ENCODE data around the gene GSTM5. TPM values are rescaled to one million over a fixed set of nuclear protein-coding genes. Genes with fewer than 3 reads are reported as not detected.
"Not testable (repeated sequence)": the region's sequence is repeated elsewhere in the genome, so short reads cannot be mapped to it uniquely, and the experiment has no call there.

Gene GSTM5
- total RNA-seq, 1 donor from 2014 or later, result not detected

DNA sequence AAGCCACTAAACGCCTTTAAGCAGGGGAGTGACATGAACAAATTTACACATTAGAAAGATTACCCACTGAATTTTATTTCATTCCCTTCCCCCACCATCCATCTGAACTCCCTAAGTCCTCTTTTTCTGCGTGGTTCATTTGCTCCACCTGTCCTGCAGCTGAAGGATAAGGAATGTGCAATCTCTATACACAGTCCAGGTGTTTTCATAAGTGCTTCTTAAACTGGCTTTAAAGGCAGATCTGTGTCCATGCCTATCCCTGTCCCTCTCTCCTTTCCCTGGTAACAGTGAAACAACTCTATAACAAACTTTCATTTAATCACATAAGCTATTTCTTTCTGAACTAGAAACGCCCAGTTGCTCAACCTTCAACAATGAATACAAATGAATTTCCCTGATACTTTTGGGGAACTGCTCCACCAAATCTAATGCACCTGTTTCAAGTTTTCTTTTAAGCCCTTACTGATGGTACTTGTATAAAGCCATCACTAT is 20.4 kb downstream of the GSTM5 start:
- no peaks in the 10 kb centered on the region for H3K9me3 Mint-ChIP-seq (ENCODE audit: low read depth)
- H3K27me3 Mint-ChIP-seq (ENCODE audit: low read depth), result no peaks in the 10 kb centered on the region
- TF ChIP-seq, protein P1, sequence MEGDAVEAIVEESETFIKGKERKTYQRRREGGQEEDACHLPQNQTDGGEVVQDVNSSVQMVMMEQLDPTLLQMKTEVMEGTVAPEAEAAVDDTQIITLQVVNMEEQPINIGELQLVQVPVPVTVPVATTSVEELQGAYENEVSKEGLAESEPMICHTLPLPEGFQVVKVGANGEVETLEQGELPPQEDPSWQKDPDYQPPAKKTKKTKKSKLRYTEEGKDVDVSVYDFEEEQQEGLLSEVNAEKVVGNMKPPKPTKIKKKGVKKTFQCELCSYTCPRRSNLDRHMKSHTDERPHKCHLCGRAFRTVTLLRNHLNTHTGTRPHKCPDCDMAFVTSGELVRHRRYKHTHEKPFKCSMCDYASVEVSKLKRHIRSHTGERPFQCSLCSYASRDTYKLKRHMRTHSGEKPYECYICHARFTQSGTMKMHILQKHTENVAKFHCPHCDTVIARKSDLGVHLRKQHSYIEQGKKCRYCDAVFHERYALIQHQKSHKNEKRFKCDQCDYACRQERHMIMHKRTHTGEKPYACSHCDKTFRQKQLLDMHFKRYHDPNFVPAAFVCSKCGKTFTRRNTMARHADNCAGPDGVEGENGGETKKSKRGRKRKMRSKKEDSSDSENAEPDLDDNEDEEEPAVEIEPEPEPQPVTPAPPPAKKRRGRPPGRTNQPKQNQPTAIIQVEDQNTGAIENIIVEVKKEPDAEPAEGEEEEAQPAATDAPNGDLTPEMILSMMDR (IDR thresholded peaks at IDR 0.05), result no peak
- peaks cover 10% of the 10 kb centered on the region for H3K4me1 Mint-ChIP-seq (ENCODE audit: low read depth)
- no peak for DNase-seq (ENCODE audit: low spot score)
- no peak overlapping the region for H3K27ac Mint-ChIP-seq (ENCODE audit: unreplicated experiment)
- no peak overlapping the region for H3K4me3 Mint-ChIP-seq (ENCODE audit: unreplicated experiment)
- H3K36me3 Mint-ChIP-seq (ENCODE audit: low read depth), result peaks cover 15% of the 10 kb centered on the region

DNA sequence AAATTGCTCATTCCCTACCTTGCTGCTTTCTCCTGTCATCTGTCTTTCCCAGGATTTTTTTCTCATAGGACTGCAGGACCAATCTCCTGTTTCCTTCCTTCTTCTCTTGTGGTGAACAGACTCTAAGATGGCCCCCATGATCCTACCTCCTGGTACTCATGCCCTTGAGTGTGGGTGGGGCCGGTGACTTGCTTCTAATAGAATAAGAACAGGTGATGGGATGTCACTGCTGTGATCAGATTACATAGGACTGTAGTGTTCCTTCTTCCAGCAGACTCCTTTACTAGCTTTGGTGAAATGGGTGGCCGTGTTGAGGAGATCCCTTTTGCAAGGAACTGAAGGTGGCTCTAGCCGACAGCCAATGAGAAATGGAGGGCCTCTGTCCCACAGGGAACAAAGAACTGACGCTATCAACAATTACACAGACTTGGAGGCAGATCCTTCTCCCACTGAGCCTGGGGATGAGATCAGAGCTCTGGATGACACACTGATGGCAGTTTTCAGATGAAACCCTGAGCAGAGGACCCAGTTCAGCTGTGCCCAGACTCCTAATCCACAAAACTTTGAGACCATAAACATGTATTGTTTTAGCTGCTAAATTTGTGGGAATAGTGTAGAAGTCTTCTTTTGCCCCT is 21.3 kb downstream of the GSTM5 start:
- H3K36me3 Mint-ChIP-seq (ENCODE audit: low read depth), result peaks cover 20% of the 10 kb centered on the region
- H3K4me3 Mint-ChIP-seq (ENCODE audit: unreplicated experiment), result no peak overlapping the region
- no peaks in the 10 kb centered on the region for H3K9me3 Mint-ChIP-seq (ENCODE audit: low read depth)
- TF ChIP-seq, protein P1 (IDR thresholded peaks at IDR 0.05), result no peak
- DNase-seq (ENCODE audit: low spot score), result no peak
- H3K27me3 Mint-ChIP-seq (ENCODE audit: low read depth), result no peaks in the 10 kb centered on the region
- H3K4me1 Mint-ChIP-seq (ENCODE audit: low read depth), result peaks cover 10% of the 10 kb centered on the region
- H3K27ac Mint-ChIP-seq (ENCODE audit: unreplicated experiment), result no peak overlapping the region

DNA sequence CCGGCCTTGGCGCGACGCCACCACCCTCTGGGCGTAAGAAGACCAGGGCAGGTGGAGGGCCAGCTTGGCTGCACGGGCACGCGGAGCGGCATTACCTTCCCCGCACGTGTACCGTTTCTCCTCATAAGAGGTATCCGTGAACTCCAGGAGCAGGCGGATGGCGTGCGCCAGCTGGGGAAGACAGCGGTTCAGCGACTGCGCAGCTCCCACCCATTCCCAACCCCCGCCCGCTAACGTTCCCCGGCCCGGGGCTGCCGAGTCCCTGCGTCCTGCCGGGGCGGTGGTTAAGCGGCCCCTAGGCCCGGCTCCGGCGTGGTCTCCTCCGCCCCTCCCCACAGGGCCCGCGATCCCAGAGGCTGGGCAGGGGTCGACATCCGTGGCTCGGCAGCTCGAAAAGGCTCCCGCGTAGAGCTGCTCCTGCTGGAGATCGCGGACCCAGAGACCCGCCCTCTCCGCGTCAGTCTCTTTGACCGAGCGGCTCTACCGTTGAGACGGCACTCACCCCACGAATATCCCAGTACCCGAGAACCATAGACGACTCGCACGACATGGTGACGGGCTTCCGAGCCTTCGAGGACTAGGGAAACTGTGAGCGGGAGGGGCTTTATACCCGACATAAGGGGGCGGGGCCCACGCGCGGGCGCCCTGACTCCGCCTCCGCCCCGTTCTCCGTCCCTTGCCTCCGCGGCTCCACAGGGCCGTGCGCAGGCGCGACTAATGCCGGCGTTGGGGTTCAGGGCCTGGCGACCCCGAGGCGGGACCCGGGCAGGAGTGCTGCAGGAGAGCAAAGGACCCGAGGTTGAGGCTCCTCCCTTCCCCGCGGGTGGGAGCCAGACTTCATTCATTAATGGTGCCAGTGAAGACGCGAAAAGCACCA is 27.9 kb downstream of the GSTM5 start:
- DNase-seq (ENCODE audit: low spot score), result no peak
- H3K36me3 Mint-ChIP-seq (ENCODE audit: low read depth), result peaks cover 17% of the 10 kb centered on the region
- TF ChIP-seq, protein P1 (IDR thresholded peaks at IDR 0.05), result no peak
- H3K4me1 Mint-ChIP-seq (ENCODE audit: low read depth), result peaks cover 16% of the 10 kb centered on the region
- peaks cover 3% of the 10 kb centered on the region for H3K27me3 Mint-ChIP-seq (ENCODE audit: low read depth)
- H3K27ac Mint-ChIP-seq (ENCODE audit: unreplicated experiment), result peak overlapping the region; percentile 91
- no peaks in the 10 kb centered on the region for H3K9me3 Mint-ChIP-seq (ENCODE audit: low read depth)
- peak overlapping the region; percentile 85 for H3K4me3 Mint-ChIP-seq (ENCODE audit: unreplicated experiment)

DNA sequence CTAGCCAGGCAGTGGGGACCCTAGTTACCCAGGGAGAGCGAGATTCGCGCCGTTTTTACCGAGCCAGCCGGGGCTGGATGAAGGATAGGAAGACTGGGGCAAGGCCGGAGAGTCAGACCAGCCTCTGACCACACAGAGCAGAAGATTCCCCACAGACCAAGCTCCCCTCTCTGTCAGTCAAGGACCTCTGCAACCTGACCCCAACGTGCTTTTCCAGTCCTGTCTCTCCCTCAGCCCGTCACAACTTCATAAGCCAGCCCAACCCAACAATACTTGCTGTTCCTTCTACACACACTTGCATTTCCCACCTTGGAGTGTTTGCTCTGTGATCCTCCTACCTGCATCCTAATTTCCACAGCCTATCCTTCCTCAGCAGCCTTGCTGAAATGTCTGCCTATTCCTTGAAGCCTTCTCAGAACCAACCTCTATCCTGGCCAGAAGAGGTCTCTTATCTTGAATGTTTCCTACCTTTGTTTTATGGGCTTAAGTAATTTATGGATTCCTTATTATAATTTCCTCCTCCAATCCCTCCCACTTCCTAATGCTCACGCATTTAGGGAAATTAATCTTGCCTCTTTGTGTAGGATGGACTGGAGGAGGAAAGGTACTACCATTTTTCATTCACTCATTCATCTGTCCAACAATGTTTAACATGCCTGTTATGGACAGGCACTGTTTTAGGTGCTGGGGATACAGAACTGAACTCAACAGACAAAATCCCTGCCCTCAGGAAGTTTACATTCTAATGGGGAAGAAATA is 28.7 kb downstream of the GSTM5 start, which contains the start of gene GSTM3:
GSTM3 (minus strand) TSS at position 424 of the 759 bp plus-strand sequence. CDS start 751 bp downstream, outside the sequence.
- Mint-ChIP-seq H3K27me3 (ENCODE audit: low read depth) (peaks cover 3% of the 10 kb centered on the region), H3K27ac (ENCODE audit: unreplicated experiment) (peak within 1 kb of the TSS; percentile 91), H3K4me3 (ENCODE audit: unreplicated experiment) (peak within 1 kb of the TSS; percentile 85), H3K4me1 (ENCODE audit: low read depth) (peaks cover 16% of the 10 kb centered on the region), H3K9me3 (ENCODE audit: low read depth) (no peaks in the 10 kb centered on the region), H3K36me3 (ENCODE audit: low read depth) (peaks cover 17% of the 10 kb centered on the region)
- no peak for DNase-seq (ENCODE audit: low spot score)
- TF ChIP-seq, protein P1 (IDR thresholded peaks at IDR 0.05), result no peak

DNA sequence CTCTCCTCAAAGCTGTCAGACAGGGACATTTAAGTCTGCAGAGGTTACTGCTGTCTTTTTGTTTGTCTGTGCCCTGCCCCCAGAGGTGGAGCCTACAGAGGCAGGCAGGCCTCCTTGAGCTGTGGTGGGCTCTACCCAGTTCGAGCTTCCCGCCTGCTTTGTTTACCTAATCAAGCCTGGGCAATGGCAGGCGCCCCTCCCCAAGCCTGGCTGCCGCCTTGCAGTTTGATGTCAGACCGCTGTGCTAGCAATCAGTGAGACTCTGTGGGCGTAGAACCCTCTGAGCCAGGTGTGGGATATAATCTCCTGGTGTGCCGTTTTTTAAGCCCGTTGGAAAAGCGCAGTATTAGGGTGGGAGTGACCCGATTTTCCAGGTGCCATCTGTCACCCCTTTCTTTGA is 36.3 kb downstream of the GSTM5 start:
- H3K4me1 Mint-ChIP-seq (ENCODE audit: low read depth); H3K4me3 Mint-ChIP-seq (ENCODE audit: unreplicated experiment); DNase-seq (ENCODE audit: low spot score); H3K9me3 Mint-ChIP-seq (ENCODE audit: low read depth); H3K27ac Mint-ChIP-seq (ENCODE audit: unreplicated experiment); H3K36me3 Mint-ChIP-seq (ENCODE audit: low read depth): not testable (repeated sequence)
- peaks cover 14% of the 10 kb centered on the region for H3K27me3 Mint-ChIP-seq (ENCODE audit: low read depth)
